A172 (cell line): ENCODE data around the gene SMIM5. TPM values are rescaled to one million over a fixed set of nuclear protein-coding genes. Genes with fewer than 3 reads are reported as not detected.
A peak's percentile ranks its signal among the peaks of the same experiment; 100 is the strongest.

Source experiments
- DNase-seq: peaks from one replicate; pipeline ENCODE4 v3.0.0-alpha.2; 2015; ENCODE audit warnings: low spot score
- total RNA-seq: library from RNA; depleted of rRNA; stranded (reverse); fragments of >200 nt; shearing (Covaris generic); gene quantifications from 2 replicates; pipeline ENCODE4 v1.2.3, GENCODE V29; 2014; rRNA removed

The SMIM5 gene
- total RNA-seq, 1 experiment from 2014 or later: 0.26 TPM

GRCh38 chr17:75666959-75667790, 33.9 kb downstream of the SMIM5 start, which contains the start of the genes RECQL5 and SAP30BP:
TSS of gene RECQL5 (minus strand) at chr17:75667154. CDS start at chr17:75666557, 597 bp downstream.
TSS of gene SAP30BP (plus strand) at chr17:75667338. CDS start at chr17:75667373, 35 bp downstream.
- DNase-seq: peak; percentile 97

- DNase-seq: no peak
Measured at GRCh38 chr17:75667825-75668224, 34.6 kb downstream of the SMIM5 start.

- DNase-seq: no peak
Measured at GRCh38 chr17:75668489-75668888, 35.3 kb downstream of the SMIM5 start.

- no peak for DNase-seq
Measured at GRCh38 chr17:75670868-75671267, 37.6 kb downstream of the SMIM5 start.

GRCh38 chr17:75672011-75672410, 38.8 kb downstream of the SMIM5 start:
- no peak for DNase-seq

GRCh38 chr17:75673487-75673886, 40.3 kb downstream of the SMIM5 start:
- DNase-seq: peak; percentile 55

- DNase-seq: no peak
Measured at GRCh38 chr17:75676461-75676860, 43.2 kb downstream of the SMIM5 start.

- peak; percentile 74 for DNase-seq
Measured at GRCh38 chr17:75679706-75680211, 46.5 kb downstream of the SMIM5 start.

GRCh38 chr17:75680431-75680830, 47.2 kb downstream of the SMIM5 start:
- DNase-seq: no peak

GRCh38 chr17:75681289-75681688, 48.1 kb downstream of the SMIM5 start:
- DNase-seq: peak; percentile 56

- DNase-seq: peak; percentile 96
Measured at GRCh38 chr17:75683583-75683982, 50.3 kb downstream of the SMIM5 start.

- peak; percentile 68 for DNase-seq
Measured at GRCh38 chr17:75684249-75684648, 51.0 kb downstream of the SMIM5 start.

- peak; percentile 77 for DNase-seq
Measured at GRCh38 chr17:75684924-75685323, 51.7 kb downstream of the SMIM5 start.

- DNase-seq: no peak
Measured at GRCh38 chr17:75685499-75685898, 52.3 kb downstream of the SMIM5 start.

- no peak for DNase-seq
Measured at GRCh38 chr17:75688209-75688825, 55.1 kb downstream of the SMIM5 start.

GRCh38 chr17:75689441-75689873, 56.2 kb downstream of the SMIM5 start:
- DNase-seq: no peak

Other genes starting within 250 kb of the SMIM5 start
- gene GRB2, start 227.8 kb upstream of the SMIM5 start, total RNA-seq: 116 and 123 TPM in 2 replicates
- gene TMEM94, start 176.8 kb upstream of the SMIM5 start, total RNA-seq: 49.7 and 53.9 TPM in 2 replicates
- 8.4 and 10.8 TPM in 2 replicates for gene CASKIN2, start 117.9 kb upstream of the SMIM5 start, total RNA-seq
- gene TSEN54, start 116.9 kb upstream of the SMIM5 start, total RNA-seq: 43.9 and 48.6 TPM in 2 replicates
- 1.6 and 4.0 TPM in 2 replicates for gene LLGL2, start 107.7 kb upstream of the SMIM5 start, total RNA-seq
- gene MYO15B, start 45.6 kb upstream of the SMIM5 start, total RNA-seq: 7.1 and 9.6 TPM in 2 replicates
- gene RECQL5, start 33.7 kb downstream of the SMIM5 start, total RNA-seq: 18.0 and 19.0 TPM in 2 replicates
- gene SAP30BP, start 33.9 kb downstream of the SMIM5 start, total RNA-seq: 124 and 169 TPM in 2 replicates
- 15.0 and 15.2 TPM in 2 replicates for gene ITGB4, start 88.0 kb downstream of the SMIM5 start, total RNA-seq
- 72.7 and 87.5 TPM in 2 replicates for gene GALK1, start 131.8 kb downstream of the SMIM5 start, total RNA-seq
- gene UNK, start 151.4 kb downstream of the SMIM5 start, total RNA-seq: 52.7 and 64.4 TPM in 2 replicates
- 138 and 372 TPM in 2 replicates for gene UNC13D, start 211.0 kb downstream of the SMIM5 start, total RNA-seq
- 68.5 and 70.0 TPM in 2 replicates for gene WBP2, start 221.9 kb downstream of the SMIM5 start, total RNA-seq
- gene TRIM47, start 245.1 kb downstream of the SMIM5 start, total RNA-seq: 159 and 173 TPM in 2 replicates